ENCODE data around the gene PNMA8C. TPM values are rescaled to one million over a fixed set of nuclear protein-coding genes. Genes with fewer than 3 reads are reported as not detected.
"Not testable (repeated sequence)": the region's sequence is repeated elsewhere in the genome, so short reads cannot be mapped to it uniquely, and the experiment has no call there.

The PNMA8C gene
- total RNA-seq, 1 experiment from 2014 or later, result not detected

DNA sequence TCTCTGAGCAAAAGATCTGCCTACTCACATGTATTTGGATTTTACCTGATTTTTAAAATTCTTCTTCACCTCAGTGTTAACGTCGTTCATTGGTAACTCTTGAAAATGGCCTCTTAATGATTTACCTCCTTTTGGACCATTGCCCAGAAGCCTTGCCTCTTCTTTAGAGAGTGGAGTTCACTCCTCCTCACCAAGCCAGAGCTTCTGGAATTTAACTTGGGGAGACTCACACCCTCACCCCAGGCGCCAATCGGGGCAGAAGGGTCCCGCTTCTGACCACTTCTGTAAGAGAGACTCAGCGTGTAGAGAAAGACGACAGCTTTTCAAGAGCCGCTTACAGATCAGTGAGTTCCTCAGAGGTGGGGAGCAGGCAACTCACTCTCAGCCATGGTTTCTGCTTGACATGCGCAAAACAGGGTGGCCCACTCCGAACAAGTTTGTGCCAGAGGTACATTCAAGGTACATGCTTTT is 2.7 kb downstream of the PNMA8C start:
- Mint-ChIP-seq H3K9me3 (ENCODE audit: low read depth, unreplicated experiment) (no peaks in the 10 kb centered on the region), H3K4me3 (ENCODE audit: low read depth, unreplicated experiment) (peak overlapping the region; percentile 56), H3K27ac (ENCODE audit: unreplicated experiment) (no peak overlapping the region), H3K36me3 (ENCODE audit: insufficient read depth, unreplicated experiment) (peaks cover 6% of the 10 kb centered on the region), H3K27me3 (ENCODE audit: unreplicated experiment) (peaks cover 92% of the 10 kb centered on the region), H3K4me1 (ENCODE audit: low read depth, unreplicated experiment) (peaks cover 23% of the 10 kb centered on the region)
- peak; percentile 65 for DNase-seq
- TF ChIP-seq, protein P1, sequence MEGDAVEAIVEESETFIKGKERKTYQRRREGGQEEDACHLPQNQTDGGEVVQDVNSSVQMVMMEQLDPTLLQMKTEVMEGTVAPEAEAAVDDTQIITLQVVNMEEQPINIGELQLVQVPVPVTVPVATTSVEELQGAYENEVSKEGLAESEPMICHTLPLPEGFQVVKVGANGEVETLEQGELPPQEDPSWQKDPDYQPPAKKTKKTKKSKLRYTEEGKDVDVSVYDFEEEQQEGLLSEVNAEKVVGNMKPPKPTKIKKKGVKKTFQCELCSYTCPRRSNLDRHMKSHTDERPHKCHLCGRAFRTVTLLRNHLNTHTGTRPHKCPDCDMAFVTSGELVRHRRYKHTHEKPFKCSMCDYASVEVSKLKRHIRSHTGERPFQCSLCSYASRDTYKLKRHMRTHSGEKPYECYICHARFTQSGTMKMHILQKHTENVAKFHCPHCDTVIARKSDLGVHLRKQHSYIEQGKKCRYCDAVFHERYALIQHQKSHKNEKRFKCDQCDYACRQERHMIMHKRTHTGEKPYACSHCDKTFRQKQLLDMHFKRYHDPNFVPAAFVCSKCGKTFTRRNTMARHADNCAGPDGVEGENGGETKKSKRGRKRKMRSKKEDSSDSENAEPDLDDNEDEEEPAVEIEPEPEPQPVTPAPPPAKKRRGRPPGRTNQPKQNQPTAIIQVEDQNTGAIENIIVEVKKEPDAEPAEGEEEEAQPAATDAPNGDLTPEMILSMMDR (IDR thresholded peaks at IDR 0.05; ENCODE audit: unreplicated experiment), result no peak
- intact Hi-C loops (cut with micrococcal nuclease; ENCODE audit: unreplicated experiment), result no loop called here
- CTCF ChIA-PET, result interaction anchor here (0.5 to 0.8 kb wide), 2 partner anchors 99 to 127 kb away, joined by 3 read pairs; no protein-coding TSS in a partner anchor
- BruUV-seq (replicated peaks), result no TSS peak

DNA sequence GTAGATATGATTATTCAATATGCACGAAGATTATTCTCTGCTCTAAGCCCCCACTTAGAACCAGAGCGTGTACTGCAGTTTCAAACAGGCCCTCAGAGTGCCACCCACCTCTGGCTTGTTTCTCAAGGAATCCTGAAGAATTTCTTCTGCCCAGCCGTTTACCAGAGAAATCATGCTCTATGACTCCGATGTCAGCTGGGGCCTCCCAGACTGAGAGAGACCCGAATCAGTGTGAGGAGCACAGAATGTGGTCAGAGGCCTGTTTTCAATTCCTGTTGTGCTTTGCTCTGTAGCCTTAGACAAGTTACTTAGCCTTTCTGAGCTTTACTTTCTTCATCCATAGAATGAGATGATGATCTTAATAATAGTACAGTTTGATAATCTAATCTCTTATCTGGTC is 5.5 kb downstream of the PNMA8C start:
- CTCF ChIA-PET, result no interaction called here
- H3K4me1 Mint-ChIP-seq (ENCODE audit: low read depth, unreplicated experiment), result peaks cover 16% of the 10 kb centered on the region
- peaks cover 81% of the 10 kb centered on the region for H3K27me3 Mint-ChIP-seq (ENCODE audit: unreplicated experiment)
- no peak for DNase-seq
- H3K4me3 Mint-ChIP-seq (ENCODE audit: low read depth, unreplicated experiment), result no peak overlapping the region
- H3K9me3 Mint-ChIP-seq (ENCODE audit: low read depth, unreplicated experiment), result no peaks in the 10 kb centered on the region
- TF ChIP-seq, protein P1 (IDR thresholded peaks at IDR 0.05; ENCODE audit: unreplicated experiment), result no peak
- H3K36me3 Mint-ChIP-seq (ENCODE audit: insufficient read depth, unreplicated experiment), result no peaks in the 10 kb centered on the region
- intact Hi-C loops (cut with micrococcal nuclease; ENCODE audit: unreplicated experiment), result no loop called here
- H3K27ac Mint-ChIP-seq (ENCODE audit: unreplicated experiment), result no peak overlapping the region
- BruUV-seq (replicated peaks), result no TSS peak

DNA sequence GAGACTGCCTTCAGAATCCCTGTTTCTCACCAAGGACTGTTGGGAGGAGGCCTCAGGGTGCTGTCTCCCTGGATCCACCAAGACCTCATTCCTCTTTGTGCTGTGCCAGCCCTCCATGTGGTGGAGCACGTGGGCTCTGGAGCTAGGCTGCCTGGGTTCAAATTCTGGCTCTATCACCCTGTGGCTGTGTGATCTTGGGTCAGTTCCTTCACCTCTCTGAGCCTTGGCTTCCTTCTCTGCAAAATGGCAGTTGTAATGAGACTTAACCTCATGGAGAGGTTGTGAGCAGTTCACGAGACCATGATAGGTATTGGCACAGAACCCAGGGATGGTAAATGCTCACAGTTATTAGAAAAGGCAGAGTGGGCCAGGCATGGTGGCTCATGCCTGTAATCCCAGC is 6.4 kb downstream of the PNMA8C start:
- TF ChIP-seq, protein P1 (IDR thresholded peaks at IDR 0.05; ENCODE audit: unreplicated experiment), result no peak
- DNase-seq, result no peak
- no peaks in the 10 kb centered on the region for H3K36me3 Mint-ChIP-seq (ENCODE audit: insufficient read depth, unreplicated experiment)
- H3K9me3 Mint-ChIP-seq (ENCODE audit: low read depth, unreplicated experiment), result no peaks in the 10 kb centered on the region
- CTCF ChIA-PET, result interaction anchor here (0.6 kb wide), 2 partner anchors 35 to 292 kb away, joined by 4 to 7 read pairs; no protein-coding TSS in a partner anchor
- intact Hi-C loops (cut with micrococcal nuclease; ENCODE audit: unreplicated experiment), result no loop called here
- H3K4me3 Mint-ChIP-seq (ENCODE audit: low read depth, unreplicated experiment), result no peak overlapping the region
- BruUV-seq (replicated peaks), result no TSS peak
- H3K27me3 Mint-ChIP-seq (ENCODE audit: unreplicated experiment), result peaks cover 80% of the 10 kb centered on the region
- H3K4me1 Mint-ChIP-seq (ENCODE audit: low read depth, unreplicated experiment), result peaks cover 16% of the 10 kb centered on the region
- no peak overlapping the region for H3K27ac Mint-ChIP-seq (ENCODE audit: unreplicated experiment)

DNA sequence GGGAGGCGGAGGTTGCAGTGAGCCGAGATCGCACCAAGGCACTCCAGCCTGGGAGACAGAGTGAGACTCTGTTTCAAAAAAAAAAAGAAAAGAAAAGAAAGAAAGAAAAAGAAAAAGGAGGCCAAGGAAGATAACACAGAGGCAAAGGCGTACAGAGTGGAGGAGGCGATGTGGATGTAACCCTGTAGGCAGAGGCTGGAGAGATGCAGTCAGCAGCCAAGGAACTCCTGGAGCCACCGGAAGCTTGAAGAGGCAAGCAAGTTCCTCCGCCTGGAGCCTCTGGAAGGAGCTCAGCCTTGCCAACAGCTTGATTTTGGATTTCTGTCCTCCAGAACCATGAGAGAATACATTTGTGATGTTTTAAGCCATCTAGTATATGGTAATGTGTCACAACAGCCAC is 8.7 kb downstream of the PNMA8C start:
- DNase-seq, result no peak
- no peak overlapping the region for H3K4me3 Mint-ChIP-seq (ENCODE audit: low read depth, unreplicated experiment)
- no peak overlapping the region for H3K27ac Mint-ChIP-seq (ENCODE audit: unreplicated experiment)
- CTCF ChIA-PET, result no interaction called here
- no peaks in the 10 kb centered on the region for H3K36me3 Mint-ChIP-seq (ENCODE audit: insufficient read depth, unreplicated experiment)
- intact Hi-C loops (cut with micrococcal nuclease; ENCODE audit: unreplicated experiment), result no loop called here
- peaks cover 81% of the 10 kb centered on the region for H3K27me3 Mint-ChIP-seq (ENCODE audit: unreplicated experiment)
- BruUV-seq (replicated peaks), result no TSS peak
- TF ChIP-seq, protein P1 (IDR thresholded peaks at IDR 0.05; ENCODE audit: unreplicated experiment), result no peak
- H3K9me3 Mint-ChIP-seq (ENCODE audit: low read depth, unreplicated experiment), result no peaks in the 10 kb centered on the region
- peaks cover 6% of the 10 kb centered on the region for H3K4me1 Mint-ChIP-seq (ENCODE audit: low read depth, unreplicated experiment)

DNA sequence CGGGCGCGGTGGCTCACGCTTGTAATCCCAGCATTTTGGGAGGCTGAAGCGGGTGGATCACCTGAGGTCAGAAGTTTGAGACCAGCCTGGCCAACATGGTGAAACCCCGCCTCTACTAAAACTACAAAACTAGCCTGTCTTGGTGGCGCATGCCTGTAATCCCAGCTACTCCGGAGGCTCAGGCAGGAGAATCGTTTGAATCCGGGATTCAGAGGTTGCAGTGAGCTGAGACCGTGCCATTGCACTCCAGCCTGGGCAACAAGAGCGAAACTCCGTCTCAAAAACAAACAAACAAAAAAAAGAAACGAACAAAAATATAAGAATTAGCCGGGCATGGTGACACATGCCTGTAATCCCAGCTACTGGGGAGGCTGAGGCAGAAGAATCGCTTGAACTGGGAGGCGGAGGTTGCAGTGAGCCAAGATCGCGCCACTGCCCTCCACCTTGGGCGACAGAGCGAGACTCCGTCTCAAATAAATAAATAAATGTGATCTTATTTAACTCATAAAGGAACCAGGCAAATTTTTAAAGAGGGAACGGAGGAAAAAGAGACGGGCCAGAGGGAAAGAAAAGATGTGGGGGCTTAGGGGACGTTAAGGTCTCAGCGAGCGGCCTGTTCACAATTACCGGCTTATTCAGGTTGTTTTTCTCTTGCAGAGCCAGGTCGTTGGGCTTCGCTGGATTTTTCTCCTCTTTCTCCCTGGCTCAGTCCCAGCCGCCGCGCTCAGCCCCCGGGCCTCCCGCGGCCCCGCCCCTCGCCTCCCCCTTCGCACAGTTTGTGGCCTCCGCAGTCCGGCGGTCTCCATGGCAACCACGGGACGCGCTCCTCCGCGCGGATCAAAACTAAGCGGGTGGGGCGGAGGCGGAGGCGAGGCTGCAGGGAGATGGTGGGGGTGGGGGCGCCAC is 12.7 kb downstream of the PNMA8C start:
- intact Hi-C loops (cut with micrococcal nuclease; ENCODE audit: unreplicated experiment); H3K9me3 Mint-ChIP-seq (ENCODE audit: low read depth, unreplicated experiment); H3K36me3 Mint-ChIP-seq (ENCODE audit: insufficient read depth, unreplicated experiment); BruUV-seq (replicated peaks); H3K4me1 Mint-ChIP-seq (ENCODE audit: low read depth, unreplicated experiment); CTCF ChIA-PET; H3K27ac Mint-ChIP-seq (ENCODE audit: unreplicated experiment): not testable (repeated sequence)
- DNase-seq, result peak; percentile 82
- Mint-ChIP-seq H3K4me3 (ENCODE audit: low read depth, unreplicated experiment) (peak overlapping the region; percentile 20), H3K27me3 (ENCODE audit: unreplicated experiment) (peaks cover 83% of the 10 kb centered on the region)

DNA sequence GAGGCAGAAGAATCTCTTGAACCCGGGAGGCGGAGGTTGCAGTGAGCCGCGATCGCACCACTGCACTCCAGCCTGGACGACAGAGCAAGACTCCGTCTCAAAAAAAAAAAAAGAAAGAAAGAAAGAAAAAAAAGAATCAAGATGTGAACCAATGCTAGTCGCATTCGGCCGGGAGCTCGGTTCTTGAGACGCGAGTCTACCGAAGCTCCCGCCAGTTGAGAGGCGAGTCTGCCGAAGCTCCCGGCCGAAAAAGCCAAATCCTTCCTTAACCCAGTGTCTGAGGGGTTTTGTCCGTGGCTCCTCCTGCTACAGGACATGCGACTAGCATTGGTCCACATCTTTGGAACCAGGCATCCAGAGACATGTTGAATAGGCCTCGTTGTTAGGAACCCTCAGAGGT is 13.8 kb downstream of the PNMA8C start:
- H3K4me1 Mint-ChIP-seq (ENCODE audit: low read depth, unreplicated experiment); H3K4me3 Mint-ChIP-seq (ENCODE audit: low read depth, unreplicated experiment); BruUV-seq (replicated peaks); H3K36me3 Mint-ChIP-seq (ENCODE audit: insufficient read depth, unreplicated experiment); CTCF ChIA-PET; H3K27ac Mint-ChIP-seq (ENCODE audit: unreplicated experiment); DNase-seq; intact Hi-C loops (cut with micrococcal nuclease; ENCODE audit: unreplicated experiment); H3K9me3 Mint-ChIP-seq (ENCODE audit: low read depth, unreplicated experiment): not testable (repeated sequence)
- peaks cover 84% of the 10 kb centered on the region for H3K27me3 Mint-ChIP-seq (ENCODE audit: unreplicated experiment)

All from Calu3 (cell line).